Lung (tissue), 12 donors: ENCODE measurements around the gene DOK7. TPM values are rescaled to one million over a fixed set of nuclear protein-coding genes. Genes with fewer than 3 reads are reported as not detected.

Source experiments
- ATAC-seq: fragments of 200-7000 bp; cut with Tn5 transposase; one replicate; pipeline ENCODE4 v1.9.1; 2020; ENCODE audit warnings: moderate number of reproducible peaks; ENCODE audit not compliant: insufficient read depth, low FRiP score
- DNase-seq, 3 donors: peaks; one replicate each; pipeline ENCODE4 v3.0.0-alpha.2; 2013 to 2017
- H3K27ac ChIP-seq, 2 donors: one replicate each; pipeline ENCODE4 v1.5.1; 2013; ENCODE audit warnings: mild to moderate bottlenecking in 2 of 2, moderate library complexity in 2 of 2, control low read depth in 1 of 2, inconsistent platforms in 1 of 2, low read depth in 1 of 2, low read length in 1 of 2
- H3K27me3 ChIP-seq, 3 donors: one replicate each; pipeline ENCODE4 v1.5.1; 2013; ENCODE audit warnings: low read length in 2 of 3; ENCODE audit not compliant: control insufficient read depth in 3 of 3, insufficient read depth in 3 of 3
- H3K36me3 ChIP-seq, 4 donors: one replicate each; pipeline ENCODE4 v1.5.1; 2013; ENCODE audit warnings: low read length in 4 of 4, mild to moderate bottlenecking in 1 of 4, moderate library complexity in 1 of 4; ENCODE audit not compliant: control insufficient read depth in 4 of 4, insufficient read depth in 4 of 4
- H3K4me1 ChIP-seq, 5 donors: one replicate each; pipeline ENCODE4 v1.5.1; 2013; ENCODE audit warnings: low read length in 5 of 5, mild to moderate bottlenecking in 2 of 5, moderate library complexity in 1 of 5; ENCODE audit not compliant: control insufficient read depth in 5 of 5, insufficient read depth in 5 of 5
- H3K4me3 ChIP-seq: one replicate; pipeline ENCODE4 v1.5.1; 2013; ENCODE audit warnings: mild to moderate bottlenecking, control low read depth, moderate library complexity
- H3K9ac ChIP-seq, 2 donors: one replicate each; pipeline ENCODE4 v1.5.1; 2013; ENCODE audit warnings: low read length in 2 of 2, control low read depth in 1 of 2; ENCODE audit not compliant: insufficient read depth in 1 of 2
- H3K9me3 ChIP-seq, 4 donors: one replicate each; pipeline ENCODE4 v1.5.1; 2013; ENCODE audit warnings: low read length in 3 of 4, mild to moderate bottlenecking in 1 of 4, moderate library complexity in 1 of 4; ENCODE audit not compliant: control insufficient read depth in 4 of 4, insufficient read depth in 3 of 4
- WGBS, 2 donors: extraction: QIAGEN DNeasy Blood & Tissue Kit; methylation state at CpG; one replicate each; pipeline ENCODE4 v1.1.7; 2013; 5-methylcytosine and 5-hydroxymethylcytosine counted together
- polyA plus RNA-seq, 2 donors: library from polyadenylated mRNA; stranded (reverse); fragments of 200-250 nt; gene quantifications; one replicate each; pipeline ENCODE4 v1.2.1, GENCODE V29; 2013
- total RNA-seq, 2 donors: library from RNA; depleted of rRNA in 1 of 2; stranded (reverse); fragments of >200 nt in 1 of 2; gene quantifications; one replicate each; pipeline ENCODE4 v1.2.1, GENCODE V29; 2014 to 2021
- TF ChIP-seq, protein P1 (sequence below): IDR thresholded peaks from 2 replicates; pipeline ENCODE4 v1.5.1; 2012; ENCODE audit warnings: mild to moderate bottlenecking; ENCODE audit errors: control extremely low read depth, extremely low read depth
- donor health status: control.
- donor health status: control.
- donor health status: Bipolar disorder and iron deficiency.
- donor health status: healthy.
- donor health status: DM: yes; HTN: yes; CAD: no.

The DOK7 gene
- total and polyA plus RNA-seq, 4 donors: 0.53 to 2.7 (median 1.4) TPM

DNA sequence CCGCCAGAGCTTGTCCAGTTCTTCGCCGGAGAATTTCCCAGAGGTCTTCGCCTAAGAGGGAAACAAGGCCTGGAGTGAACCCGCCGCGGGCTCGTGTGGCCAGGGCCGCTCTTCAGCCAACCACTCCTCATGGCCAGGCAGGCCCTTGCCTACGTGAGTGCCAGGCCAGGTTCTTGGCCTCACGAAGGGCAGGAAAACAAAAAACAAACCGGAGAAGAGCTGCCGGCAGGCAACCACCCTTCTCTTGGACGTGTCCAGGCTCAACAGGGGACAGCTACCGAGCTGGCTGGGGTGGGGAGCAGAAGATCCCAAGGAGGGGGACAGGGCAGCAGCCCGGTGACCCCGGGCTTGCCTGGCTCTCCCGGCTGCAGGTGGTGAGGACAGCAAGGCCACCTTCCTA lies 55.8 kb downstream of the DOK7 start:
- peaks cover 8 to 95% (median 29%) of the 10 kb centered on the region in 4 donors for H3K36me3 ChIP-seq
- DNase-seq (no peak), ATAC-seq (no peak)
- no peak overlapping the region for H3K4me3 ChIP-seq
- WGBS, 2 donors: 94 to 96% methylated on average over 18 of the region's 18 CpGs
- H3K9me3 ChIP-seq: no peaks in the 10 kb centered on the region
- no peak overlapping the region for H3K9ac ChIP-seq
- H3K27me3 ChIP-seq: no peaks in the 10 kb centered on the region
- H3K4me1 ChIP-seq: no peaks in the 10 kb centered on the region
- TF ChIP-seq, protein P1, sequence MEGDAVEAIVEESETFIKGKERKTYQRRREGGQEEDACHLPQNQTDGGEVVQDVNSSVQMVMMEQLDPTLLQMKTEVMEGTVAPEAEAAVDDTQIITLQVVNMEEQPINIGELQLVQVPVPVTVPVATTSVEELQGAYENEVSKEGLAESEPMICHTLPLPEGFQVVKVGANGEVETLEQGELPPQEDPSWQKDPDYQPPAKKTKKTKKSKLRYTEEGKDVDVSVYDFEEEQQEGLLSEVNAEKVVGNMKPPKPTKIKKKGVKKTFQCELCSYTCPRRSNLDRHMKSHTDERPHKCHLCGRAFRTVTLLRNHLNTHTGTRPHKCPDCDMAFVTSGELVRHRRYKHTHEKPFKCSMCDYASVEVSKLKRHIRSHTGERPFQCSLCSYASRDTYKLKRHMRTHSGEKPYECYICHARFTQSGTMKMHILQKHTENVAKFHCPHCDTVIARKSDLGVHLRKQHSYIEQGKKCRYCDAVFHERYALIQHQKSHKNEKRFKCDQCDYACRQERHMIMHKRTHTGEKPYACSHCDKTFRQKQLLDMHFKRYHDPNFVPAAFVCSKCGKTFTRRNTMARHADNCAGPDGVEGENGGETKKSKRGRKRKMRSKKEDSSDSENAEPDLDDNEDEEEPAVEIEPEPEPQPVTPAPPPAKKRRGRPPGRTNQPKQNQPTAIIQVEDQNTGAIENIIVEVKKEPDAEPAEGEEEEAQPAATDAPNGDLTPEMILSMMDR: no peak
- no peak overlapping the region for H3K27ac ChIP-seq

DNA sequence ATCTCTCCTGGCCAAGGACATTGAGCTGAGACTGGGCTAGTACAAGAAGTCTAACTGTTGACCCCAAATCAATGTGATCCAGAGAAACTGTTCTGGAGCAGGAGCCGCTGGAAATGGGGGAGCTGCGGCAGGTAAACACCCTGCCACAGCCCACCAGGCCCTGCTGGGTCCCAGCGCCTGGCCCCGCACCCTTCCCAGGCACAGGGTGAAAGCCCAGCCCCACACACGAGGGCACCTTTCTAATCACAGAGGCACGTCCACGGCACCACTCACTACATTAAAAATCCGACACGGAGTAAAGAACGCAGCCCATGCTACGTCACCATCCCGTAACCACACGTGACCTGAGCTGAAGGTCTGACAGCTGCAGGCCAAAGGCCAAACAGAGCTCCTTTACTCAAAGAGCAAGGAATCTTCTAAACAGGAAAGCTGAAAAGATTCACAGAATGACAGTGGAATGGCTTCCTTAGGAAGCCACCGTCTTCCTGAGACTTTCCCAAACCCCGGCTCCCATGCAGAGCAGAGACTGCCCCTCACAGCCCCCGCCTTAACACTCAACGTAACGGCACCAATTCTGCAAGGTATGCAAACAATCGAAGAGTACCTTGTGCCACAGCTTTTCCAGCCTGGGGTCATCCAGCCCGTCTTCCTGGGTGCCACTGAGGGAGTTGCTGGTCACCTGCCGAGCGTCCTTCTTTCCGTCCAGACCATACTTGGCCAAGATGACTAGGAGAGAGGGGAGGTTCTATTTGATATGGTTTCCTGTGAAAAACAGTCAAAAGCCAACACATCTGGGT lies 56.6 kb downstream of the DOK7 start:
- Histone ChIP-seq H3K27ac (no peak overlapping the region), H3K4me1 (no peaks in the 10 kb centered on the region), H3K27me3 (no peaks in the 10 kb centered on the region), H3K36me3 (peaks cover 7 to 94% (median 31%) of the 10 kb centered on the region in 4 donors), H3K4me3 (no peak overlapping the region), H3K9me3 (no peaks in the 10 kb centered on the region), H3K9ac (no peak overlapping the region)
- no peak for ATAC-seq
- TF ChIP-seq, protein P1: no peak
- DNase-seq: no peak
- WGBS, 2 donors: 92 to 95% methylated on average over 23 of the region's 23 CpGs

DNA sequence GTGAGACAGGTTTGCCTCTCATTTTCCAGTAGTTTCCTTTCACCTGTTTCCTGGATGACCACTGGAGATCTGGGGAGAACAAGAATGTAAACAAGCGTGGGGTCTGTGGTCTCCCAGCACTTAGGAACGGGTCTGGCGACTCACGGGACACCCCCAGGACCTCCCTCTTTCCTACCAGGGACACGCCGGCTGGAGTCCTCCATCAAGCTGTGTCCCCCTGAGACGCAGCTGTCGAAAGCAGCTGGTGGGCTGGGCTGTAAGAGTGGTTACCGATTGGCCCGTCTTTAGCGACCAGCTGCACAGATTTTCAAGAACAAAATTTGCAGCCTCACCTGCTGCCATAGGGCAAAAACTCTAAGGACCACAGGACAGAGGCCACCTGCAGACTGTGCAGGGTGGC lies 57.2 kb downstream of the DOK7 start:
- TF ChIP-seq, protein P1: no peak
- 90 to 92% methylated on average over 11 of the region's 11 CpGs for WGBS, 2 donors
- Histone ChIP-seq H3K27me3 (no peaks in the 10 kb centered on the region), H3K9me3 (no peaks in the 10 kb centered on the region), H3K36me3 (peaks cover 9 to 91% (median 31%) of the 10 kb centered on the region in 4 donors), H3K4me3 (no peak overlapping the region), H3K9ac (no peak overlapping the region), H3K4me1 (no peaks in the 10 kb centered on the region), H3K27ac (no peak overlapping the region)
- no peak for ATAC-seq
- no peak for DNase-seq
